GM21360 (cell line): ENCODE data around the gene MMD2.

Source experiments
- ATAC-seq: cut with Tn5 transposase; IDR thresholded peaks from one replicate; pipeline ENCODE4 v1.9.1; 2021; ENCODE audit warnings: mild to moderate bottlenecking, moderate library complexity; ENCODE audit not compliant: unreplicated experiment

The MMD2 gene

DNA sequence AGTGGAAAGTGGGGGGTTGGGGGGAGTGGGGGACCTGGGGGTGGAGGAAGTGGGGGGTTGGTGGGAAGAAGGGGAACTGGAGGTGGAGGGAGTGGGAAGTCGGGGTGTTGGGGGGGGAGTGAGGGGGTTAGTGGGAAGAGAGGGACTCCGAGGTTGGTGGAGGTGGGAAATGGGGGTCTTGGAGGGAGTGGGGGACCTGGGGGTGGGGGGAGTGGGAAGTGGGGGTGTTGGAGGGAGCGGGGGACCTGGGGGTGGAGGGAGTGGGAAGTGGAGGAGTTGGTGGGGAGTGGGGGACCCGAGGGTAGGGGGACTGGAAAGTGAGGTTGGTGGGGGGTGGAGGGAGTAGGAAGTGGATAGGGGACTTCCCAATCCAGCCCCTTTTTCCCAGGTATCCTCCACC, 906 bp upstream of the MMD2 start:
- ATAC-seq = no peak

DNA sequence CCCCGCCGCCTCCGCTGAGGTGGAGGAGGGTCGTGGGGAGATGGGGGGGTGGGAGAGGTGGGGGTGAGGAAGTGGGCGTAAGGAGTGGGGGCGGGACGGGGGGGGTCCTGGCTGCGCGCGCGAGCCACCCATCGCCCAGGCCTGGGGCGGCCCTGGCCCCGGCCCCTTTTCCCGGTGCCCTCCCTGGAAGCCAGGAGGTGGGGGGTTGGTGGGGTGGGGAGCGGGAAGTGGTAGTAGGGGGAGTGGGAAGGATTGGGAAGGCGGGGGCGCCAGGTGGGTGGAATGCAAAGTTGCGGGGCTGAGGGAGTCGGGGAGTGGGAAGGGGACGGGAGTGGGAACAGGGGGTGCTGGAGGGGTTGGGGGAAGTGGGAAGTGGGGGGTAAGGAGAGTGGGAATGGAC, 319 bp upstream of the MMD2 start:
- ATAC-seq = no peak

DNA sequence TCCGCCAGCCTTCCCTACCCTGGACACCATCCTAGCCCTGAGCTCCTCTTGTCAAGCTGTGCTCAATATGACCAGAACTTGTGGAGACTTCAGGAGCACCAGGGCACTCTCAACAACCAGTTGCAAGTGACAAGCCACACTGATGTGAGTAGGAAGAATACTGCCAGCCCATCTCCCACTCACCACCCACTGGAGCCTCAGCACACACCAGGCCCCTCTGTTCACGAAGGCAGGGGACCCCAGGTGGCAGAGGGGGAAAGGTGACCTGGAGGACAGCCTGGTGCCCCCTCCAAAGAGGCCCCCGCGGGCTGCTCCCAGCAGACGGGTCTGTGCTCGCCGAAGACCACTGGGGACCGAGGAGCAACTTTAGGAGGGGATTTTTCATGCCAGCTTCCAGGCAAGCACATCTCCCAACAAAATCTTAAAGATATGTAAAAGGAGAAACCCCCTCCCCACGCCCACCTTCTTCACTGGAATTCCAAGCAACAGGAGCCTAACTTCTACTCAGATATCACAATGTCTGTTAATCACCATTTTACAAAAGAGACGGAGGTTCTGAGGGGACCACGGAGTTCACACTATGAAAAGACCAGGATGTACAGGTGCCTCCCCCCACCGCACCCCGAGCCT, 1.0 kb downstream of the MMD2 start:
- ATAC-seq = no peak

DNA sequence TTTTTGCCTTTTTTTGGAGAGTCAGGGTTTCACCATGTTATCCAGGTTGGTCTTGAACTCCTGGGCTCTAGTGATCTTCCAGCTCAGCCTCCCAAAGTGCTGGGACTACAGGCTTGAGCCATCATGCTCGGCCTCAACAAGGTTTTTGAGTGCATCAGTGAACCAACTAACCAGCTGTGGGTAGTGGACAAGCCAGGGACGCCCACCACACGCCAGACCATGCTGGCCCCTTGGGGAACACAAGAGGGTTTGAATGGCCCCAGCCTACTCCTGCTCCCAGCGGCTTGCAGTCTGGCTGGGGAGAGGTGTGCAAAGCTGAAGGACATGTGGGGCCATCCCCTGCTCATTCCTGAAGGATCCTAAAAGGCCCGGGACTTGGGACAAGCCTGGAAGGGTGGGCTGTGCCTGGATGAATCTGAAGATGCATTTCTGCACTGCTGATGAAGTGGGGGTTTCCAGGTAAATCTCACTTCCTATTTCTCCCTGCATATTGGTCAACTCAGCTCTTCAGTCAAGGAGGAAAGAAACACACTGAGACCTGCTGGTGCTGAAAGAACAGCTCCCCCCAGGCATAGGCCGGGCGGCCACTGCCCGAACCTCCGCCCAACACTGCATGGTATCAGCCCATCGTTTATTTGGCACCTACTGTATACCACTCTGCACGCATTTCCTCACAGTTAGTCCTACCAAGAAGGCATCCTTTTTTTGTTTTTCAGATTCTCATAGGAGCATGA, 6.9 kb downstream of the MMD2 start:
- ATAC-seq = no peak

DNA sequence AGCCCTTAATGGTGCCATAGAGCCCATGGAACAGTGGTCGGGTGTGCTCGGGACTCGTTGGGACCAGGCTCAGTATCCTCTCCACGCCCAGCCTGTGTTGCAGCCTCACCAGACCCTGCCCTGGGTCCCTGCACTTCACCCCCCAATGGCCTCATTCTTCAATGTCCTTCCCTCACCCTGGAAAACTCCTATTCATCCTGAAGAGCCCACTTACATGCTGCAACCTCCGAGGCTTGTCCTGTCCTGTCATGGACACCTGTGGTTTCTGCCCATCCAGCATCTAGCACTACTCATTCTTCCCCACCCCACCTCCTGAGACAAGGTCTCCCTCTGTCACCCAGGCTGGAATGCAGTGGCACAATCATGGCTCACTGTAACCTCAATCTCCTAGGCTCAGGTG, 7.7 kb downstream of the MMD2 start:
- ATAC-seq = no peak

DNA sequence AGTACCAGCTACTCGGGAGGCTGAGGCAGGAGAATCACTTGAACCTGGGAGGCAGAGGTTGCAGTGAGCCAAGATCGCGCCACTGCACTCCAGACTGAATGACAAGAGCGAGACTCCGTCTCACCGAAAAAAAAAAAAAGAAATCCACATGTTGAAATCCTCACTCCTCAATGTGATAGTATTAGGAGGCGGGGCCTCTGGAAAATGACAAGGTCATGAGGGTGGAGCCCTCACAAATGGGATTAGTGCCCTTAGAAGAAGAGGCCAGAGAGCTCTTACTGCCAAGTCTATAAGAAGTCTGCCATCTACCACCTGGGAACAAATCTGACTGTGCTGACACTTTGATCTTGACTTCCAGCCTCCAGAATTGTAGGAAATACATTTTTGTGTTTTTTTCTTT, 10.6 kb downstream of the MMD2 start:
- no peak for ATAC-seq

DNA sequence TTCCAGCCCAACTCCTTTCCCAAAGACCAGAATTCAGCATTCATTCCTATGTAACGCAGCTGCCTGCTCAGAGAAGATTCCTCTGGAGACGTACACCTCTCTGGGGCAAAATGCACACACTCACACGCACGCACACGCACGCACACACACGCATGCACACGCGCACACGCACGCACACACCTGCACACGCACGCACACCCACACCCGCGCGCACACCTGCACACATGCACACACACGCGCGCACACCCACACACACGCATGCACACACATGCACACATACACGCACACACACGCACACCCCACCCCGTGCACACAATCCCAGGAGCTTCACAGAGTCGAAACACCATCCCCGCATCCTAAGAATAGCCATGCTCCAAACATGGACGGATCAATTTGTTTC, 13.0 kb downstream of the MMD2 start:
- no peak for ATAC-seq

DNA sequence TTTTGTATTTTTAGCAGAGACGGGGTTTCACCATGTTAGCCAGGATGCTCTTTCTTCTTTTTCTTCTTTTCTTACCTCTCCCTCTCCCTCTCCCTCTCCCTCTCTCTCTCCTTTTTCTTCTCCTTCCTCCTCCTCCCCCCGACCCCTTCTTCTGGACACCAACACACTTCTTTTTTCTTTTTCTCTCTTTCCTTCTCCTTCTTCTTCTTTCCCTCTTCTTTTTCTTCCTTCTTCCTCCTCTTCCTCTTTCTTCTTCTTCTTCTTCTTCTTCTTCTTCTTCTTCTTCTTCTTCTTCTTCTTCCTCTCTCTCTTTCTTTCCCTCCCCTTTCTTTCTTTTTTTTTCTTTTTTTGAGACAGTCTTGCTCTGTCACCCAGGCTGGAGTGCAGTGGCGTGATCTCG, 14.0 kb downstream of the MMD2 start:
- no peak for ATAC-seq

DNA sequence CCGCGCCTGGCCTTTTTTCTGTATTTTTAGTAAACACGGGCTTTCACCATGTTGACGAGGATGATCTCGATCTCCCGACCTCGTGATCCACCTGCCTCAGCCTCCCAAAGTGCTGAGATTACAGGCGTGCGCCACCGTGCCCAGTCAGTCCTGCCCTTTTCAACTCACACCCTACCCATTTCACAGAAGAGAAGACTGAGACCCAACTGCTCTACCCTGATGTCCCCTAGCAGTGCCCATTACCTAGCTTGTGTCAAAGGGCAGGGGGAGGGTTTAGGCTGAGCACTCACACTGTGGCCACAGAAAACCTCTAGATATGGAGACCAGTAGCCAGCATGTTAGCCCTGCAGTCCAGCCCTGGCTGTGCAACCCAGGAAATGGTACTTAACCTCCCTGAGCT, 15.7 kb downstream of the MMD2 start:
- ATAC-seq = no peak

DNA sequence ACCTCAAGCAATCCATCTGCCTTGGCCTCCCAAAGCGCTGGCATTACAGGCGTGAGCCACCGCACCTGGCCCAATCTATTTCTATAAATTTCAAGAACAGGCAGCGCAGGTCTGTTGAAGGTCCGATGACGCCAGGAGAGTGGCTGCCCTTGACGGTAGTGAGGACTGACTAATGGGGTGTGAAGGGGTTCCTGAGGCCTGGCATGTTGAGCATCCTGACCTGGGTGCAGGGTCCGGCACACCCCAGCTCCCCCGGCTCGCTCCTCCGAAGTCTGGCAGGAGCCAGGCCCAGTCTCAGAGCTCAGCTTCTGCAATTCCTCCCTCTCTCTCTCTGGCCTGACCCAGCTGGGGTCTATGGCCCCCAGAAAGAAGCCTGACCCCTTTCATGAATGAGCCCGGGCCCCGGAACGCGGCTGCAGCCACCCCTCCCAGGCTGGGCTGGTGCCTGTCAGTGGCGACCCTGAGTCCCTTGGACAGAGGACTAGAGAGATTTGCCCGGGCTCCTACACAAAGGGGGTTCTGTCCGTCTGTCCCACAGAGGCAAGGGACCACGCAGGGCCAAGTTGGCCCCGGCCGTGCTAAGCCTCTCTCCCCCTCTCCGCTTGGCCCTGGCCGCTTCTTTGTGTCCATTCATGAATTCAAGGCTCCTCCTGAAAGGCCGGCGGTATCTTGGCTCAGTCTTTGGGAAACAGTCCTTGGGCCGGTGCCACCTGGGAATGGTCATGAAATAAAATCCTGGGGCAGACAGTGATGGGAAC, 18.8 kb downstream of the MMD2 start:
- ATAC-seq = no peak

DNA sequence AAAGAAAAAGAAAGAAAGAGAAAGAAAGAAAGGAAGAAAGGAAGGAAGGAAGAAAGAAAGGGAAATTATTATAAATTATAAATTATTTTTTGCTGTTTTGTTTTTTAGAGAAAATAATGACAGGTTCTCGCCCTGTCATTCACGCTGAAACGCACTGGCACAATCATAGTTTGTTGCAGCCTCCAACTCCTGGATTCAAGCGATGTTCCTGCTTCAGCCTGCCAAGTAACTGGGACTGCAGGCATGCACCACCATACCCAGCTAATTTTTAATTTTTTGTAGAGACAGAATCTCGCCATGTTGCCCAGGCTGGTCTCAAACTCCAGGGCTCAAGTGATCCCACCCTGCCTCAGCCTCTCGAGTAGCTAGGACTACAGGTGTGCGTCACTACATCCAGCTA, 21.6 kb downstream of the MMD2 start:
- no peak for ATAC-seq

DNA sequence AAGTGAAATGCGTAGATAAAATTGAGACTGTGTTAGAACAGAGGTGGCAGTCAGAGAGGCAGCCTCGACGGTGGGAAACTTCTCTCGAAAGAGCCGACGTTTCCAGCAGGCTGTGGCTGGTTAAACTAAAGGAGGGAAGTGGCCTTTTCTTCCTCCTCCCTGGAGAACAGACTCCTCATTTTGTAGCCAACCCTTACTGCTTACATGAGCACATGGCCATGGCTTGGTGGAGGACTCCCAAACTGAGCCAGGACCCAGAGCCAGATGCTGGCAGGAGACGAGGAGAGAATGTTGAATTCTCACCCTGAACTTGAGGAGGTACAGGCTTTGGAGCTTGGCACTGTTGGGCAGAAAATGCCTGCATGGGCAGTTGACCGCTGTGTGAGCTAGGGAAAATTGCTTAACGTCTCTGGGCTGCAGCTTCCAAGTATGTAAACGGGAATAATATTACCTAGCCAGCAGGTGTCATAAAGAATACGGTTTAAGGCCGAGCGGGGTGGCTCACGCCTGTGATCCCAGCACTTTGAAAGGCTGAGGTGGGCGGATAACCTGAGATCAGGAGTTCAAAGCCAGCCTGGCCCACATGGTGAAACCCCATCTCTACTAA, 24.5 kb downstream of the MMD2 start:
- ATAC-seq = no peak

DNA sequence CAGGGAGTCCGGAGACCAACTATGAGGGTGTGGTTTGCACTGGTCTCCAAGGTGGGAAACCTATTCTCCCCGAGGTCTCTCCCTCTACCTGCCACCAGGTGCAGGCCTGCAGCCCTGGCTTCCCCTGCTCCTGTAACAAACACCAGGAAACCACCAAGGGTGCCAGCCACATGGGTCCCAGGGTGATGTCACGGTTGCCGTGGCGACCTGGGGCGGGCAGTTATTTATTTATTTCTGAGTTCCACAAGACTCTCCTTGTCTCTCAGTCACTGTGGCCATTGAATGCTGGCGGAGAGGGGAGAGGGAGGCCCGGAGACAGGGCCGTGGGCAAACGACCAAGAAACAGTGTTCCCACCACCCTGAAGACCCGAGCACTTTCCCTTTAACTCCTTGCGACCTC, 27.0 kb downstream of the MMD2 start:
- ATAC-seq = no peak

DNA sequence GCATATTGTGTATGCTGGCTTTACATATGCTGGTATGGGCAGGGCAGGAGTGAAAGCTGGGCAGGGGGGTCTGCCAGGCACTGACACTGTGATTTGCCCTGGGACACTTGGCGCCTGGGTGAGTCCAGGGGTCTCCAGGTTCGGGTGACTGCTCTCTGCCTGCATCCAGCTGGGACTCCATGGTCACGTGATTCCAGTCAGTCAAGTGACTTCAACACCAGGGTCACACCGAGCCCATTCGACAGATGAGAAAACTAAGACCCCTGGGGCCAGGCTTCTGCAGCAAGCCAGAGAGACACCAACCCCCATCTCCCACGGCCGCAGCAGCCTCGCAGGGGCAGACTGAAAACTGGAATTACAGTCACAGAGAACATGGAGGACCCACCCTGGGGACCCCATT, 30.0 kb downstream of the MMD2 start:
- ATAC-seq = no peak

DNA sequence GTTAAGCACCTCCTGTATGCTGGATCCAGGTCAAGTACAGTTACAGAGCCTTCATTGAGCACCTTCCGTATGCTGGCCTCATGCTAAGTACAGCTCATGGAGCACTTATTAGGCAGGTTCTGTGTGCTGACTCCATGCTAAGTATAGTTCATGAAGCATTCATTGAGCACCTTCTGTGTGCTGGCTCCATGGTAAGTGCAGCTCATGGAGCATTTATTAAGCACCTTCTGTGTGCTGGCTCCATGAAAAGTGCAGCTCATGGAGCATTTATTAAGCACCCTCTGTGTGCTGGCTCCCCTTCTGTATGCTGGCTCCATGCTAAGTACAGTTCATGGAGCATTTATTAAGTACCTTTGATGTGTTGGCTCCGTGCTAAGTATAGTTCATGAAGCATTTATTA, 30.5 kb downstream of the MMD2 start:
- no peak for ATAC-seq

DNA sequence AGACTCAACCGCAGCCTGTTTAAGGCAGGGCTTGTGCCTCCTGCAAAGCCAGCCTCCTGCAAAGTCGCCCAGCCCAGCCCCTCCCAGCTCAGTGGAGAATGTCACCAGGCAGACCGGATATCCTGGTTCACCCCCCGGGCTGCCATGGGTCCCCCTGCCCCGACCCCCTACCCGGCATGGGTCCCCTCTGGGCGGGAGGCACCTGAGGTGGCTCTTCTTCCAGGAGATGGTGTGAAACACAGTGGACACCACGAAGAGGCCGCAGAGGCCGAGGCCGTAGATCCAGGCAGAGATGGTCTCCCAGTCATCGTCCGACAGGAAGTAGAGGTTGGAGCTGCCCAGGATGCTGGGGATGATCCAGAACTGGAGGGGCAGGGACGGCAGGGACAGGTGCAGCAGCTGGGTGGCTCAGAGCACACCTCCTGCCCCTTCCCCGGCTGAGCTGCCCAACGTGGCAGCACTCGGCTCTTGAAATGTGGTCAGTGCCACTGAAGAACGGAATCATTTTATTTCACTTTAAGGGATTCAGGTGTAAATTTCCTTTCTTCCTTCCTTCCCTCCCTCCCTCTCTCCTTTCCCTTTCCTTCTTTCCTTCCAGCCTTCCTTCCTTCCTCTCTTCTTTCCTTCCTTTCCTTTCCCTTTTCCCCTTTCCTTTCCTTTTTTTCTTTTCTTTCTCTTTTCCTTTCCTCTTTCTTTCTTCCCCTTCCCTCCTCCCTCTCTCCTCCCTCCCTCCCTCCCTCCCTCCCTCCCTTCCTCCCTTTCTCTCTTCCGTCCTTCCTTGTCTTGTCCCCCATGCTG, 38.8 kb downstream of the MMD2 start:
- ATAC-seq = no peak

DNA sequence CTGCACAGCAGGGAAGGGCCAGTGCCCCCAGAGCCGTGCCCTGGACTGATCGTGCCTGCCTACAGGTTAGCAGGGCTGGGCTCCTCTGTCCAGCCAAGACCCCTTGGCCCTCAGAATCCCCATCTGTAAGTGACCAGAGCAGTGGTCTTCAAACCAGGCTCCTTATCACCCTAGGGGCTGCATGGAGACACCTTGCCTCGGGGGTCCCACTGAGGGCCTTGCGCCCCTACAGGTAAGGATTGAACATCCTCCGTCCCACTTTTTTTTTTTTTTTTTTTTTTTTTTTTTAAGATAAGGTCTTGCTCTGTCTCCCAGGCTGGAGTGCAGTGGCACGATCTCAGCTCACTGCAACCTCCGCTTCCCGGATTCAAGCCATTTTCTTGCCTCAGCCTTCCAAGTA, 42.9 kb downstream of the MMD2 start:
- no peak for ATAC-seq

DNA sequence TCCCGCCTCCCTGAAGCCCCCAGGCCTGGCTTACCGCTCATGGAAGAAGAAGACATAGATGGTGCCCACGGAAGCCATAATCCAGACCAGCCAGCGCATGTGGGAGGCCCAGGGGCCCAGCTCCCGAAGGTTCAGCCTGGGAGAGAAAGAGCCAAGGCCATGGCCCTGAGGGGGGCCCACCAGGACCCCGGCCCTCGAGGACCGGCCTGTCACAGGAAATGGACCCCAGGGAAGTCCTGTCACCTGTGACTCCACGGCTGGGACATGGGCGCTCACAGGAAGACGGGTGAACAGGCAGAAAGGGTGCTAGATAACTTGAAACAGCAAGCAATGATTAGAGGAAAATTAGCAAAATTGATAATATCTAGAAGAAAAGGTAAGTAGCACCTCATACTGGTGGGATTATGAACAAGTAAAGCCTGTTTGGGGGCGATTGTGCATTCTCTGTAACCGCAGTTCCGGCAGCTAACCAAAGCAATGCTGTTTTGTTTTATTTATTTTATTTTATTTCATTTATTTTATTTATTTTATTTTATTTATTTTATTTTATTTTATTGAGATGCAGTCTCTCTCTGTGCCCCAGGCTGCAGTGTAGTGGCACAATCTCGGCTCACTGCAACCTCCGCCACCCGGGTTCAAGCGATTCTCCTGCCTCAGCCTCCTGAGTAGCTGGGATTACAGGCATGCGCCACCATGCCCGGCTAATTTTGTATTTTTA, 47.7 kb downstream of the MMD2 start:
- ATAC-seq = no peak

DNA sequence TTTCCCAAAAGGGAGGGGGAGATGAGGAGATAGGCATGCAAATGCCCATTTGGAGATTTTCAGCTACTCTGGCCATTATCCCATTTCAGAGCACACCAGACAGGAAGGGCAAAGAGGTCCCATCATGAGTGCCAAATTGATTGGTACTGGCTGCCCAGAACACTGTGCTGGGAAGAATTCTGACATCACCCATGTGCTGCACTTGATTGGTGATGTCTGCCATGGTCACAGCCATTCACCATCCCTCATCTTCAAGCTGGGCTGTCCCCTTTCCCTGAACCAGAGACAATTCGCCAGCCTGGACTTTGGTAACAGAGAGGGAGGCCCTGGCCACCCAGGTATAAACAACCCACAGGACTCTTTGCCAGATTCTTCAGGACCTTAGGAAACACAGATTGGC, 52.3 kb downstream of the MMD2 start:
- no peak for ATAC-seq

DNA sequence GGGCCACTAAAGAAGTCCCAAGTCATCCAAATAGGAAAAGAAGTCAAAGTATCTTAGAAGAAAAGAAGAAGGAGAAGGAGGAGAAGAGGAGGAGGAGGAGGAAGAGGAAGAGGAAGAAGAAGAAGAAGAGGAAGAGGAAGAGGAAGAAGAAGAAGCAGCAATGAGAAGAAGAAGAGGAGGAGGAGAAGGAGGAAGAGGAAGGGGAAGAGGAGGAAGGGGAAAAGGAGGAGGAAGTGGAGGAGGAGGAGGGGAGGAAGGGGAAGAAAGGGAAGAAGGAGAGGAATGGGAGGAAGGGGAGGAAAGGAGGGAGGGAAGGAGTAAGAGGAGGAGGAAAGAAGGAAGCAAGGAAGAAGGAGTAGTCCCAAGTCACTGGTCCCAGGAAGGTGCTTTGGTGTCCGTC, 53.8 kb downstream of the MMD2 start:
- no peak for ATAC-seq
